ENCODE data around the gene ZNF490.
"Not testable (repeated sequence)": the region's sequence is repeated elsewhere in the genome, so short reads cannot be mapped to it uniquely, and the experiment has no call there.

Gene ZNF490

GRCh38 chr19:12647490-12648071 lies 37.0 kb upstream of the ZNF490 start:
- TF ChIP-seq CTCF (IDR thresholded peaks at IDR 0.05; ENCODE audit: insufficient read depth, missing control alignments) = no peak
- no peak for FAIRE-seq
- DNase-seq (ENCODE audit: insufficient read length, low spot score) = no peak

- FAIRE-seq (no peak), DNase-seq (ENCODE audit: insufficient read length, low spot score) (no peak)
- TF ChIP-seq CTCF (IDR thresholded peaks at IDR 0.05; ENCODE audit: insufficient read depth, missing control alignments) = no peak
Observed at GRCh38 chr19:12647047-12647446, 36.4 kb upstream of the ZNF490 start.

GRCh38 chr19:12646551-12646950 lies 35.9 kb upstream of the ZNF490 start:
- TF ChIP-seq CTCF (IDR thresholded peaks at IDR 0.05; ENCODE audit: insufficient read depth, missing control alignments) = no peak
- no peak for DNase-seq (ENCODE audit: insufficient read length, low spot score)
- no peak for FAIRE-seq

- DNase-seq (ENCODE audit: insufficient read length, low spot score); FAIRE-seq: not testable (repeated sequence)
Observed at GRCh38 chr19:12643716-12644115, 33.1 kb upstream of the ZNF490 start.

GRCh38 chr19:12642506-12642905 lies 31.9 kb upstream of the ZNF490 start:
- DNase-seq (ENCODE audit: insufficient read length, low spot score) (peak; percentile 3), FAIRE-seq (no peak)
- no peak for TF ChIP-seq CTCF (IDR thresholded peaks at IDR 0.05; ENCODE audit: insufficient read depth, missing control alignments)

GRCh38 chr19:12641456-12641855 lies 30.8 kb upstream of the ZNF490 start:
- peak; percentile 6 for DNase-seq (ENCODE audit: insufficient read length, low spot score)
- no peak for TF ChIP-seq CTCF (IDR thresholded peaks at IDR 0.05; ENCODE audit: insufficient read depth, missing control alignments)
- FAIRE-seq = no peak

- TF ChIP-seq CTCF (IDR thresholded peaks at IDR 0.05; ENCODE audit: insufficient read depth, missing control alignments) = peak; percentile 86
- FAIRE-seq = no peak
- peak; percentile 63 for DNase-seq (ENCODE audit: insufficient read length, low spot score)
Observed at GRCh38 chr19:12639901-12640613, 29.4 kb upstream of the ZNF490 start.
